Hepatocyte (in vitro differentiated cells): ENCODE results near the gene CDH12.

Experiments used
- EZH2 ChIP-seq: fragments of 200-600 bp; sonication (generic); IDR thresholded peaks from 2 replicates; pipeline ENCODE4 v1.6.1; 2016; ENCODE audit warnings: antibody characterized with exemption, mild to moderate bottlenecking, borderline replicate concordance
- TF ChIP-seq, protein P1 (sequence below): fragments of 200-600 bp; sonication (generic); IDR thresholded peaks from 2 replicates; pipeline ENCODE4 v1.5.1; 2016; ENCODE audit warnings: antibody characterized with exemption, mild to moderate bottlenecking; ENCODE audit not compliant: poor library complexity

DNA sequence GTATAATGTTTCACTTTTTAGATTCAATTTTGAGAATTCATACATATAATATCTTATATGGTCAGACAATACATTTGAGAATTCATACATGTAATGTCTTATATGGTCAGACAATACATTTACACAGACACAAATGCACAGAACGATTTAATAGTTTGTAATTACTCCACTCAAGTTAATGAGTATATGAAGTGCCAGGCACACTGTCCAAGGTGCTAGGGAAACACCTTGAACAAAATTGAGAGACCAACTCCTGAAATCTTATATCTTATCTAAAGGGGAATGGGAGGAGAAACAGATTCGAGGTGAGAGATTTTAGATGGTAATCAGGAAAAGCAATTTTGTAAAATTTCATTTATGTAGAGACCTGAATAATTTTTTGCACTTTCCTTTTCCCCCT is 994.7 kb downstream of the CDH12 start:
- no peak for TF ChIP-seq EZH2
- TF ChIP-seq, protein P1, sequence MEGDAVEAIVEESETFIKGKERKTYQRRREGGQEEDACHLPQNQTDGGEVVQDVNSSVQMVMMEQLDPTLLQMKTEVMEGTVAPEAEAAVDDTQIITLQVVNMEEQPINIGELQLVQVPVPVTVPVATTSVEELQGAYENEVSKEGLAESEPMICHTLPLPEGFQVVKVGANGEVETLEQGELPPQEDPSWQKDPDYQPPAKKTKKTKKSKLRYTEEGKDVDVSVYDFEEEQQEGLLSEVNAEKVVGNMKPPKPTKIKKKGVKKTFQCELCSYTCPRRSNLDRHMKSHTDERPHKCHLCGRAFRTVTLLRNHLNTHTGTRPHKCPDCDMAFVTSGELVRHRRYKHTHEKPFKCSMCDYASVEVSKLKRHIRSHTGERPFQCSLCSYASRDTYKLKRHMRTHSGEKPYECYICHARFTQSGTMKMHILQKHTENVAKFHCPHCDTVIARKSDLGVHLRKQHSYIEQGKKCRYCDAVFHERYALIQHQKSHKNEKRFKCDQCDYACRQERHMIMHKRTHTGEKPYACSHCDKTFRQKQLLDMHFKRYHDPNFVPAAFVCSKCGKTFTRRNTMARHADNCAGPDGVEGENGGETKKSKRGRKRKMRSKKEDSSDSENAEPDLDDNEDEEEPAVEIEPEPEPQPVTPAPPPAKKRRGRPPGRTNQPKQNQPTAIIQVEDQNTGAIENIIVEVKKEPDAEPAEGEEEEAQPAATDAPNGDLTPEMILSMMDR = no peak
